A549 treated with GW870086 at 1 μM for 4 hours (cell line): ENCODE results near the gene HHIPL2. TPM values are rescaled to one million over a fixed set of nuclear protein-coding genes. Genes with fewer than 3 reads are reported as not detected.

ENCODE experiments used
- total RNA-seq: library from RNA; stranded (reverse); fragments of 200-300 nt; extraction: Qiagen RNA extraction; gene quantifications from 5 replicates; pipeline ENCODE4 v1.2.3, GENCODE V29; 2022; ENCODE audit warnings: low read depth

The HHIPL2 gene
- total RNA-seq, result 9.2 to 12.1 TPM (median 10.8 TPM) in 5 replicates

GRCh38 chr1:222547944-222548671 lies at the start of gene HHIPL2:
Gene HHIPL2, minus strand, starts transcription at chr1:222548104. Its CDS starts 60 bp downstream, at chr1:222548044.

GRCh38 chr1:222589462-222590302 lies 41.8 kb upstream of the HHIPL2 start, which contains the start of gene TAF1A:
Gene TAF1A, minus strand, starts transcription at chr1:222589933.

Other genes starting within 250 kb of the HHIPL2 start
- 7.4 to 10.4 TPM (median 9.9 TPM) in 5 replicates for gene TAF1A, start 41.8 kb upstream of the HHIPL2 start, total RNA-seq
- gene MIA3, start 70.0 kb upstream of the HHIPL2 start, total RNA-seq, result 12.8 to 25.5 TPM (median 20.7 TPM) in 5 replicates
- gene AIDA, start 164.4 kb upstream of the HHIPL2 start, total RNA-seq, result 57.1 to 75.7 TPM (median 71.5 TPM) in 5 replicates
- 16.9 to 23.1 TPM (median 19.7 TPM) in 5 replicates for gene BROX, start 164.5 kb upstream of the HHIPL2 start, total RNA-seq
- gene FAM177B, start 189.1 kb upstream of the HHIPL2 start, total RNA-seq, result not detected in 5 replicates